A673 (cell line): ENCODE results near the gene PADI3. TPM values are rescaled to one million over a fixed set of nuclear protein-coding genes. Genes with fewer than 3 reads are reported as not detected.

Experiments
- Bru-seq: library from RNA; stranded (reverse); fragments of 400-500 nt; gene quantifications from one replicate; lab custom pipeline; 2021; lab: Mats Ljungman, UMichigan
- BruChase-seq, 2 experiments: library from RNA; stranded (reverse); fragments of 400-500 nt; gene quantifications; one replicate each; lab custom pipeline; 2021; lab: Mats Ljungman, UMichigan
- BruUV-seq: library from RNA; stranded (reverse); fragments of 400-500 nt; replicated peaks from 2 replicates; lab custom pipeline; 2021; lab: Mats Ljungman, UMichigan
- CTCF ChIA-PET: fragments of 300-600 bp; sonication (Branson Sonifier 250); formaldehyde crosslinking; loops from one replicate; lab custom pipeline; 2022; ENCODE audit warnings: antibody characterized with exemption; lab: Charles Lee
- POLR2A ChIA-PET: fragments of 300-600 bp; sonication (Branson Sonifier 250); formaldehyde crosslinking; loops from one replicate; lab custom pipeline; 2022; ENCODE audit warnings: antibody characterized with exemption; ENCODE audit not compliant: low non-redundant PET; lab: Charles Lee
- DNase-seq: peaks from one replicate; pipeline ENCODE4 v3.0.0-alpha.2; 2015; ENCODE audit warnings: low spot score
- H3K27ac ChIP-seq: fragments of 200-600 bp; sonication (generic); 2 replicates; pipeline ENCODE4 v1.5.1; 2016; ENCODE audit warnings: mixed run types, low read depth, mild to moderate bottlenecking, mixed read lengths, antibody characterized with exemption, low read length; ENCODE audit not compliant: poor library complexity, severe bottlenecking
- H3K27me3 ChIP-seq: fragments of 200-600 bp; sonication (generic); replicated peaks from 2 replicates; pipeline ENCODE4 v1.6.1; 2017; ENCODE audit warnings: mixed run types, low read depth, mild to moderate bottlenecking, mixed read lengths, antibody characterized with exemption, low read length; ENCODE audit not compliant: insufficient read depth, poor library complexity
- H3K36me3 ChIP-seq: fragments of 200-600 bp; sonication (generic); 2 replicates; pipeline ENCODE4 v1.6.1; 2016; ENCODE audit warnings: mixed run types, mild to moderate bottlenecking, mixed read lengths, antibody characterized with exemption, low read length; ENCODE audit not compliant: insufficient read depth, poor library complexity, severe bottlenecking
- H3K4me1 ChIP-seq: fragments of 200-600 bp; sonication (generic); 2 replicates; pipeline ENCODE4 v1.6.1; 2017; ENCODE audit warnings: mixed run types, mild to moderate bottlenecking, mixed read lengths, antibody characterized with exemption, low read length; ENCODE audit not compliant: insufficient read depth, poor library complexity, severe bottlenecking
- H3K4me3 ChIP-seq: fragments of 200-600 bp; sonication (generic); 2 replicates; pipeline ENCODE4 v1.5.1; 2016; ENCODE audit warnings: low read depth, mixed run types, mild to moderate bottlenecking, mixed read lengths, low read length; ENCODE audit not compliant: poor library complexity, severe bottlenecking
- H3K9me3 ChIP-seq: fragments of 200-600 bp; sonication (generic); 2 replicates; pipeline ENCODE4 v1.6.1; 2016; ENCODE audit warnings: mixed run types, low read depth, mild to moderate bottlenecking, mixed read lengths, antibody characterized with exemption, low read length; ENCODE audit not compliant: poor library complexity, severe bottlenecking
- CTCF ChIP-seq: fragments of 300-800, 200-600 bp; sonication (generic); conservative IDR thresholded peaks from 2 replicates; pipeline ENCODE4 v1.5.1; 2017; ENCODE audit warnings: low read depth, mild to moderate bottlenecking, antibody characterized with exemption, low read length, moderate library complexity, mixed read lengths
- EZH2 ChIP-seq: fragments of 200-600 bp; sonication (generic); IDR thresholded peaks from 2 replicates; pipeline ENCODE4 v1.6.1; 2017; ENCODE audit warnings: borderline replicate concordance, low read depth, mild to moderate bottlenecking, mixed read lengths, antibody characterized with exemption, low read length; ENCODE audit not compliant: poor library complexity, severe bottlenecking
- intact Hi-C: fragments of 100-400 bp; cut with micrococcal nuclease; formaldehyde crosslinking; loops from one replicate; pipeline ENCODE4 v1.10.0; 2022; ENCODE audit not compliant: unreplicated experiment
- long read RNA-seq: library from polyadenylated mRNA; stranded (forward); transcript quantifications from one replicate; pipeline ENCODE4 v2.0.0, GENCODE V29; 2022
- total RNA-seq: library from RNA; stranded (reverse); gene quantifications from 2 replicates; pipeline ENCODE4 v1.2.3, GENCODE V29; 2021

Gene PADI3, protein sequence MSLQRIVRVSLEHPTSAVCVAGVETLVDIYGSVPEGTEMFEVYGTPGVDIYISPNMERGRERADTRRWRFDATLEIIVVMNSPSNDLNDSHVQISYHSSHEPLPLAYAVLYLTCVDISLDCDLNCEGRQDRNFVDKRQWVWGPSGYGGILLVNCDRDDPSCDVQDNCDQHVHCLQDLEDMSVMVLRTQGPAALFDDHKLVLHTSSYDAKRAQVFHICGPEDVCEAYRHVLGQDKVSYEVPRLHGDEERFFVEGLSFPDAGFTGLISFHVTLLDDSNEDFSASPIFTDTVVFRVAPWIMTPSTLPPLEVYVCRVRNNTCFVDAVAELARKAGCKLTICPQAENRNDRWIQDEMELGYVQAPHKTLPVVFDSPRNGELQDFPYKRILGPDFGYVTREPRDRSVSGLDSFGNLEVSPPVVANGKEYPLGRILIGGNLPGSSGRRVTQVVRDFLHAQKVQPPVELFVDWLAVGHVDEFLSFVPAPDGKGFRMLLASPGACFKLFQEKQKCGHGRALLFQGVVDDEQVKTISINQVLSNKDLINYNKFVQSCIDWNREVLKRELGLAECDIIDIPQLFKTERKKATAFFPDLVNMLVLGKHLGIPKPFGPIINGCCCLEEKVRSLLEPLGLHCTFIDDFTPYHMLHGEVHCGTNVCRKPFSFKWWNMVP
- total RNA-seq = 0.26 and 0.39 TPM in 2 replicates
- Bru-seq, nascent RNA = percentile 11 among the genes with signal in this experiment
- percentile 5 among the genes with signal in this experiment for BruChase-seq, experiment 1, labeled RNA remaining after a 2-hour chase
- BruChase-seq, experiment 2, labeled RNA remaining after a 6-hour chase = percentile 11 among the genes with signal in this experiment
- long read RNA-seq, partial matches to known transcripts = 1 of 1 reads
- long read RNA-seq, other reads (novel, unspliced or antisense) = 0 of 1 reads

GRCh38 chr1:17248781-17249180 is at the start of gene PADI3:
Gene PADI3 (plus strand): TSS chr1:17249098. CDS start chr1:17249138, 40 bp downstream.
- CTCF ChIA-PET = no interaction called here
- H3K27ac ChIP-seq = no peak within 1 kb of the TSS
- no peak within 1 kb of the TSS for H3K4me3 ChIP-seq

GRCh38 chr1:17199267-17200044 is 49.4 kb upstream of the PADI3 start:
- no peak for DNase-seq
- CTCF ChIA-PET = interaction anchor here (0.5 kb wide), 1 partner anchor 259 kb away, joined by 4 read pairs; no protein-coding TSS in a partner anchor
- H3K9me3 ChIP-seq = no peaks in the 10 kb centered on the region
- BruUV-seq = no TSS peak
- TF ChIP-seq CTCF (no peak), EZH2 (no peak)
- no peaks in the 10 kb centered on the region for H3K4me1 ChIP-seq
- POLR2A ChIA-PET = no interaction called here
- intact Hi-C loops = no loop called here
- H3K27ac ChIP-seq = no peak overlapping the region
- no peak overlapping the region for H3K4me3 ChIP-seq
- no peaks in the 10 kb centered on the region for H3K36me3 ChIP-seq
- no peaks in the 10 kb centered on the region for H3K27me3 ChIP-seq

More at GRCh38 chr1:17248781-17249180, at the start of gene PADI3:
- no peak for DNase-seq
- no TSS peak for BruUV-seq
- Histone ChIP-seq H3K9me3 (no peaks in the 10 kb centered on the region), H3K36me3 (no peaks in the 10 kb centered on the region), H3K4me1 (no peaks in the 10 kb centered on the region), H3K27me3 (no peaks in the 10 kb centered on the region)
- intact Hi-C loops = no loop called here
- TF ChIP-seq CTCF (no peak), EZH2 (no peak)
- POLR2A ChIA-PET = no interaction called here

DNA sequence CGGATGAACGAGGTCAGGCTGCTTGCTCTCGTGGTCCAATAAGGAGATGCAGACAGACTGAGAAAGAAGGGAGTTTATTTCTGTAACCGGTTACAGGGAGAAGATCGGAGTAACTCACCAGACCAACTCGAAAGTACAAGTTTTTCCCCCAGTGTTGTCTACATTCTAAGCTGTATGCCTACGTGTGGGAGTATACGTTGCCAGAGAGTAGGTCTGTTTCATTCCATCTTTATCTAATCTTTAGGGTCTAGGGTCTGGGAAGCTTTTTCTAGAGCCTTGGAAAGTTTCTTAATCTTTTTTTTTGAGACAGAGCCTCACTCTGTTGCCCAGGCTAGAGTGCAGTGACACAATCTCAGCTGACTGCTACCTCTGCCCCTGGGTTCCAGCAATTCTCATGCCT is 48.7 kb upstream of the PADI3 start:
- BruUV-seq = no TSS peak

More for the DNA sequence above, 48.7 kb upstream of the PADI3 start:
- no peak overlapping the region for H3K27ac ChIP-seq
- no peaks in the 10 kb centered on the region for H3K4me1 ChIP-seq
- intact Hi-C loops = no loop called here
- H3K9me3 ChIP-seq = no peaks in the 10 kb centered on the region
- ChIA-PET POLR2A (no interaction called here), CTCF (no interaction called here)
- H3K27me3 ChIP-seq = no peaks in the 10 kb centered on the region
- no peaks in the 10 kb centered on the region for H3K36me3 ChIP-seq
- DNase-seq = no peak
- H3K4me3 ChIP-seq = no peak overlapping the region
- TF ChIP-seq EZH2 (no peak), CTCF (no peak)
